Vagina (tissue), 2 donors: ENCODE data around the gene TXNRD1. TPM values are rescaled to one million over a fixed set of nuclear protein-coding genes. Genes with fewer than 3 reads are reported as not detected.

Source experiments
- DNase-seq, 2 donors: peaks; one replicate each; pipeline ENCODE4 v3.0.0-alpha.2; 2017; ENCODE audit errors: extremely low spot score in 2 of 2
- H3K27ac ChIP-seq: fragments of 200-600 bp; sonication (generic); one replicate; pipeline ENCODE4 v1.5.1; 2019
- H3K27me3 ChIP-seq: fragments of 200-600 bp; sonication (generic); one replicate; pipeline ENCODE4 v1.5.1; 2019
- H3K36me3 ChIP-seq, 2 donors: fragments of 200-600 bp; sonication (generic); one replicate each; pipeline ENCODE4 v1.5.1; 2017 to 2019
- H3K4me1 ChIP-seq: fragments of 200-600 bp; sonication (generic); one replicate; pipeline ENCODE4 v1.5.1; 2019
- H3K4me3 ChIP-seq, 2 donors: fragments of 200-600 bp; sonication (generic); 1 replicate in 1 of 2; 2 replicates in 1 of 2; pipeline ENCODE4 v1.5.1; 2016 to 2019
- H3K9me3 ChIP-seq: fragments of 200-600 bp; sonication (generic); one replicate; pipeline ENCODE4 v1.5.1; 2019
- CTCF ChIP-seq, 3 experiments: fragments of 450-650 bp in 2 of 3; fragments of 200-600 bp in 1 of 3; sonication (generic) in 1 of 3; IDR thresholded peaks; one replicate each; pipeline ENCODE4 v1.5.1; 2017 to 2019; ENCODE audit warnings: antibody characterized with exemption in 3 of 3, mild to moderate bottlenecking in 2 of 3, moderate library complexity in 2 of 3
- POLR2A ChIP-seq, 2 donors: fragments of 450-650 bp; IDR thresholded peaks; one replicate each; pipeline ENCODE4 v1.6.1; 2017; ENCODE audit warnings: antibody characterized with exemption in 2 of 2, mild to moderate bottlenecking in 2 of 2, moderate library complexity in 2 of 2
- POLR2AphosphoS5 ChIP-seq, 2 donors: sonication (generic); formaldehyde crosslinking; IDR thresholded peaks; one replicate each; pipeline ENCODE4 v1.9.0; 2017; ENCODE audit warnings: antibody characterized with exemption in 2 of 2, mild to moderate bottlenecking in 2 of 2, low read depth in 1 of 2; ENCODE audit not compliant: insufficient read depth in 1 of 2
- intact Hi-C: fragments of 100-400 bp; cut with DNase I; formaldehyde crosslinking; loops from one replicate; pipeline ENCODE4 v1.15.1; 2023
- total RNA-seq: library from RNA; depleted of rRNA; stranded (reverse); fragments of >200 nt; gene quantifications from one replicate; pipeline ENCODE4 v1.2.3, GENCODE V29; 2016

The TXNRD1 gene
- total RNA-seq, 1 donor from 2014 or later: 144 TPM

- intact Hi-C loops: no loop called here
- peaks cover 16% of the 10 kb centered on the region for H3K4me1 ChIP-seq
- no peak for DNase-seq
- TF ChIP-seq POLR2A (IDR thresholded peaks at IDR 0.05) (no peak), CTCF (IDR thresholded peaks at IDR 0.05) (no peak), POLR2AphosphoS5 (IDR thresholded peaks at IDR 0.05; ENCODE audit: insufficient read depth in 1 of 2, low read depth in 1 of 2) (no peak)
- no peaks in the 10 kb centered on the region for H3K27me3 ChIP-seq
- peaks cover 4 to 89% of the 10 kb centered on the region in 2 donors for H3K36me3 ChIP-seq
- no peaks in the 10 kb centered on the region for H3K9me3 ChIP-seq
- H3K27ac ChIP-seq: no peak overlapping the region
- H3K4me3 ChIP-seq: no peak overlapping the region
Observed at GRCh38 chr12:104340177-104340576, 124.6 kb downstream of the TXNRD1 start.

- H3K27me3 ChIP-seq: no peaks in the 10 kb centered on the region
- no peak for DNase-seq
- no peaks in the 10 kb centered on the region for H3K9me3 ChIP-seq
- TF ChIP-seq CTCF (IDR thresholded peaks at IDR 0.05): no peak
- no peak for TF ChIP-seq POLR2A (IDR thresholded peaks at IDR 0.05)
- TF ChIP-seq POLR2AphosphoS5 (IDR thresholded peaks at IDR 0.05; ENCODE audit: insufficient read depth in 1 of 2, low read depth in 1 of 2): no peak
- H3K4me3 ChIP-seq: no peak overlapping the region
- peaks cover 4 to 87% of the 10 kb centered on the region in 2 donors for H3K36me3 ChIP-seq
- H3K27ac ChIP-seq: no peak overlapping the region
- intact Hi-C loops: no loop called here
- peaks cover 16% of the 10 kb centered on the region for H3K4me1 ChIP-seq
Observed at GRCh38 chr12:104340925-104341611, 125.5 kb downstream of the TXNRD1 start.

- Histone ChIP-seq H3K9me3 (no peaks in the 10 kb centered on the region), H3K4me3 (no peak overlapping the region), H3K4me1 (peaks cover 16% of the 10 kb centered on the region), H3K36me3 (peaks cover 4 to 77% of the 10 kb centered on the region in 2 donors), H3K27me3 (no peaks in the 10 kb centered on the region), H3K27ac (no peak overlapping the region)
- intact Hi-C loops: no loop called here
- DNase-seq: no peak
- TF ChIP-seq POLR2AphosphoS5 (IDR thresholded peaks at IDR 0.05; ENCODE audit: insufficient read depth in 1 of 2, low read depth in 1 of 2) (no peak), CTCF (IDR thresholded peaks at IDR 0.05) (no peak), POLR2A (IDR thresholded peaks at IDR 0.05) (no peak)
Observed at GRCh38 chr12:104342147-104342546, 126.6 kb downstream of the TXNRD1 start.

GRCh38 chr12:104342635-104343249 lies 127.2 kb downstream of the TXNRD1 start:
- Histone ChIP-seq H3K27ac (no peak overlapping the region), H3K4me1 (peaks cover 16% of the 10 kb centered on the region), H3K36me3 (peaks cover 4 to 77% of the 10 kb centered on the region in 2 donors), H3K4me3 (no peak overlapping the region), H3K27me3 (no peaks in the 10 kb centered on the region), H3K9me3 (no peaks in the 10 kb centered on the region)
- TF ChIP-seq POLR2AphosphoS5 (IDR thresholded peaks at IDR 0.05; ENCODE audit: insufficient read depth in 1 of 2, low read depth in 1 of 2): no peak
- TF ChIP-seq CTCF (IDR thresholded peaks at IDR 0.05): no peak
- TF ChIP-seq POLR2A (IDR thresholded peaks at IDR 0.05): no peak
- intact Hi-C loops: no loop called here
- no peak for DNase-seq

GRCh38 chr12:104344682-104345081 lies 129.1 kb downstream of the TXNRD1 start:
- DNase-seq: no peak
- no peak overlapping the region for H3K4me3 ChIP-seq
- TF ChIP-seq POLR2AphosphoS5 (IDR thresholded peaks at IDR 0.05; ENCODE audit: insufficient read depth in 1 of 2, low read depth in 1 of 2): no peak
- no peak for TF ChIP-seq CTCF (IDR thresholded peaks at IDR 0.05)
- no peak for TF ChIP-seq POLR2A (IDR thresholded peaks at IDR 0.05)
- H3K36me3 ChIP-seq: peaks cover 0 to 75% of the 10 kb centered on the region in 2 donors
- no peaks in the 10 kb centered on the region for H3K27me3 ChIP-seq
- H3K4me1 ChIP-seq: peaks cover 14% of the 10 kb centered on the region
- intact Hi-C loops: no loop called here
- no peak overlapping the region for H3K27ac ChIP-seq
- H3K9me3 ChIP-seq: no peaks in the 10 kb centered on the region
